SU-DHL-6 (cell line): ENCODE results near the gene GRID1.

Source experiments
- H2AFZ ChIP-seq: fragments of 200-600 bp; sonication (generic); 2 replicates; pipeline ENCODE4 v1.6.1; 2014; ENCODE audit warnings: low read depth, mild to moderate bottlenecking, moderate library complexity, mixed read lengths, antibody characterized with exemption, low read length; ENCODE audit not compliant: severe bottlenecking
- H3F3A ChIP-seq: fragments of 200-600 bp; shearing (Covaris generic); 2 replicates; pipeline ENCODE4 v1.6.0; 2016; ENCODE audit warnings: antibody characterized with exemption, mild to moderate bottlenecking; ENCODE audit not compliant: insufficient read depth
- H3K27ac ChIP-seq: fragments of 200-600 bp; sonication (generic); 2 replicates; pipeline ENCODE4 v1.5.1; 2016; ENCODE audit warnings: low read depth, mild to moderate bottlenecking, low read length, moderate library complexity, mixed read lengths
- H3K27me3 ChIP-seq: fragments of 200-600 bp; sonication (generic), shearing (Covaris generic); 2 replicates; pipeline ENCODE4 v1.6.0; 2014; ENCODE audit warnings: mild to moderate bottlenecking, low read length
- H3K36me3 ChIP-seq: fragments of 200-600 bp; sonication (generic); 2 replicates; pipeline ENCODE4 v1.6.1; 2014; ENCODE audit warnings: mild to moderate bottlenecking, low read length, mixed read lengths
- H3K4me2 ChIP-seq: fragments of 300-600, 200-600 bp; shearing (Covaris generic), sonication (generic); 2 replicates; pipeline ENCODE4 v1.6.0; 2014; ENCODE audit warnings: low read length, low read depth, mild to moderate bottlenecking; ENCODE audit not compliant: poor library complexity, severe bottlenecking
- H3K4me3 ChIP-seq: fragments of 200-600 bp; sonication (generic); 2 replicates; pipeline ENCODE4 v1.5.1; 2014; ENCODE audit warnings: antibody characterized with exemption, low read length, mild to moderate bottlenecking, mixed read lengths; ENCODE audit not compliant: insufficient read depth, poor library complexity, severe bottlenecking
- H3K79me2 ChIP-seq: fragments of 200-600 bp; sonication (generic); 2 replicates; pipeline ENCODE4 v1.6.1; 2014; ENCODE audit warnings: mild to moderate bottlenecking, low read length, moderate library complexity; ENCODE audit not compliant: insufficient read depth
- H3K9ac ChIP-seq: fragments of 200-600 bp; sonication (generic); 2 replicates; pipeline ENCODE4 v1.7.0; 2014; ENCODE audit warnings: mild to moderate bottlenecking, low read length
- H3K9me2 ChIP-seq: fragments of 200-600 bp; sonication (generic); replicated peaks from 2 replicates; pipeline ENCODE4 v1.6.1; 2014; ENCODE audit warnings: low read length; ENCODE audit not compliant: insufficient read depth
- H3K9me3 ChIP-seq: fragments of 200-600 bp; sonication (generic); 2 replicates; pipeline ENCODE4 v1.6.1; 2014; ENCODE audit warnings: low read length, mixed read lengths; ENCODE audit not compliant: insufficient read depth
- H4K20me1 ChIP-seq: fragments of 200-600 bp; sonication (generic); 2 replicates; pipeline ENCODE4 v1.6.1; 2014; ENCODE audit warnings: low read depth, mild to moderate bottlenecking, antibody characterized with exemption, low read length, moderate library complexity, mixed read lengths
- EZH2phosphoT487 ChIP-seq: fragments of 200-600 bp; sonication (generic), shearing (Covaris generic); conservative IDR thresholded peaks from 2 replicates; pipeline ENCODE4 v1.6.1; 2018; ENCODE audit warnings: mild to moderate bottlenecking, antibody characterized with exemption, low read length, moderate library complexity, mixed read lengths
- TF ChIP-seq, protein P1 (sequence below): fragments of 200-600 bp; sonication (generic); IDR thresholded peaks from one replicate; pipeline ENCODE4 v1.5.1; 2017; ENCODE audit warnings: antibody characterized with exemption, mild to moderate bottlenecking, low read length, moderate library complexity; ENCODE audit not compliant: insufficient read depth, poor library complexity, severe bottlenecking

The GRID1 gene

DNA sequence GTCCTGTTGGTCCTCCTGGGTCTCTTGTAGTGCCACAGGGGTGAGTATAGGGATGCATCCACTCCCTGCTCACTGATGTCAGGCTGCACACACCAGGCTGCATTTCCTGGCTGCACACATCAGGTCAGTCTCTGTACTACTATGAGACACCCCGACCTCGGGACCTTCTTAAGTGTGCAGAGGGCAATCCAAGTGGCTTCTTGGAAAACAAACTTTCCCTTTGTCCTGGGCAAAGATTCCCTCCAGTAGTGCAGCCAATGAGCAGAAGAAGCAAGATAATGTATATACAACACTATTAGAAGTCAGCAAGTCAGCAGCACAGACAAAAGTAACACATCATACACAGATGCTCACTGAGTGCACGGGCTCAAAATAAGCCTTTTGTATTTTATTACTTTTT lies 493.5 kb downstream of the GRID1 start:
- no peaks in the 10 kb centered on the region for H3K9me2 ChIP-seq
- no peak for TF ChIP-seq EZH2phosphoT487
- TF ChIP-seq, protein P1, sequence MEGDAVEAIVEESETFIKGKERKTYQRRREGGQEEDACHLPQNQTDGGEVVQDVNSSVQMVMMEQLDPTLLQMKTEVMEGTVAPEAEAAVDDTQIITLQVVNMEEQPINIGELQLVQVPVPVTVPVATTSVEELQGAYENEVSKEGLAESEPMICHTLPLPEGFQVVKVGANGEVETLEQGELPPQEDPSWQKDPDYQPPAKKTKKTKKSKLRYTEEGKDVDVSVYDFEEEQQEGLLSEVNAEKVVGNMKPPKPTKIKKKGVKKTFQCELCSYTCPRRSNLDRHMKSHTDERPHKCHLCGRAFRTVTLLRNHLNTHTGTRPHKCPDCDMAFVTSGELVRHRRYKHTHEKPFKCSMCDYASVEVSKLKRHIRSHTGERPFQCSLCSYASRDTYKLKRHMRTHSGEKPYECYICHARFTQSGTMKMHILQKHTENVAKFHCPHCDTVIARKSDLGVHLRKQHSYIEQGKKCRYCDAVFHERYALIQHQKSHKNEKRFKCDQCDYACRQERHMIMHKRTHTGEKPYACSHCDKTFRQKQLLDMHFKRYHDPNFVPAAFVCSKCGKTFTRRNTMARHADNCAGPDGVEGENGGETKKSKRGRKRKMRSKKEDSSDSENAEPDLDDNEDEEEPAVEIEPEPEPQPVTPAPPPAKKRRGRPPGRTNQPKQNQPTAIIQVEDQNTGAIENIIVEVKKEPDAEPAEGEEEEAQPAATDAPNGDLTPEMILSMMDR: no peak

GRCh38 chr10:85868627-85869499 lies 497.7 kb downstream of the GRID1 start:
- H3K9ac ChIP-seq: no peak overlapping the region
- H3K79me2 ChIP-seq: no peaks in the 10 kb centered on the region
- H3F3A ChIP-seq: no peaks in the 10 kb centered on the region
- no peak overlapping the region for H3K27ac ChIP-seq
- no peak overlapping the region for H2AFZ ChIP-seq
- TF ChIP-seq EZH2phosphoT487: no peak
- TF ChIP-seq, protein P1: no peak
- no peaks in the 10 kb centered on the region for H3K9me3 ChIP-seq
- no peaks in the 10 kb centered on the region for H3K36me3 ChIP-seq
- no peak overlapping the region for H3K4me3 ChIP-seq
- no peaks in the 10 kb centered on the region for H3K9me2 ChIP-seq
- H3K27me3 ChIP-seq: no peaks in the 10 kb centered on the region
- H3K4me2 ChIP-seq: no peak overlapping the region
- H4K20me1 ChIP-seq: no peaks in the 10 kb centered on the region

More for the DNA sequence above, 493.5 kb downstream of the GRID1 start:
- H3K4me3 ChIP-seq: no peak overlapping the region
- no peaks in the 10 kb centered on the region for H3K79me2 ChIP-seq
- no peak overlapping the region for H2AFZ ChIP-seq
- H3K4me2 ChIP-seq: no peak overlapping the region
- H3K9ac ChIP-seq: no peak overlapping the region
- H4K20me1 ChIP-seq: no peaks in the 10 kb centered on the region
- no peak overlapping the region for H3K27ac ChIP-seq
- H3K36me3 ChIP-seq: no peaks in the 10 kb centered on the region
- H3F3A ChIP-seq: no peaks in the 10 kb centered on the region
- no peaks in the 10 kb centered on the region for H3K27me3 ChIP-seq
- no peaks in the 10 kb centered on the region for H3K9me3 ChIP-seq

DNA sequence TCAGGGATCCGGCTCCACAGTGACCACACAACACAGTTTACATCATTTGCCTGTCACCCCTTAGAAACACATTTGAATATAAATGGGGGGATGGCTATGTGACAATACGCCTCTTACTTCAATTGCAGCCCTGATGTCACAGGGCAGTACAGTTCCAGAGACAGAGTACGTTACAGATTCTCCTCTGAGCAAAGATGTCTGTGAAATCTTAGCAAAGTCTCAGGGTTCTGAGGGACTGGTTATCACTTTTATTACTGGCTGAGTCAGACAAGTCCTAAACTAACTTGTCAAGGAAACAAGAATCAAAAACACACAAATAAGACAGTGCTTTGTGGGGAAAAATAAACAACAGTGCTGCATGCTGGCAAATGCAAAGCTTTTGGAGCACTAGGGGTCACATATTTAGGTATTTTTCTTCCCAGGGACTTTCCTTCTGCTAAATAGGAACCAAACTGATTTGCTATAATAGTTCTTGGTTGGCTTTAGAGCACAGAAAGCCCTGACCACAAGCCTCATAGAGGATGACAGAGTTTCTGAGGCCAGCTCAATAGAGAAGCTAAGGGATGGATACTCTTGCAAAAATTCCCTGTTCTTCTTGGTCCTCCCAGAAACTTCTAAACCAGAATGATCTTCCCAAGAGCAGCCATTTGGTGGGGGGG lies 501.6 kb downstream of the GRID1 start:
- TF ChIP-seq, protein P1: no peak
- no peak for TF ChIP-seq EZH2phosphoT487
- H3F3A ChIP-seq: no peaks in the 10 kb centered on the region
- H3K9me3 ChIP-seq: no peaks in the 10 kb centered on the region
- H3K36me3 ChIP-seq: no peaks in the 10 kb centered on the region
- no peaks in the 10 kb centered on the region for H3K79me2 ChIP-seq
- H3K27ac ChIP-seq: no peak overlapping the region
- no peaks in the 10 kb centered on the region for H4K20me1 ChIP-seq
- H3K4me3 ChIP-seq: no peak overlapping the region
- H3K9me2 ChIP-seq: no peaks in the 10 kb centered on the region
- H2AFZ ChIP-seq: no peak overlapping the region
- H3K27me3 ChIP-seq: no peaks in the 10 kb centered on the region
- H3K4me2 ChIP-seq: no peak overlapping the region
- H3K9ac ChIP-seq: no peak overlapping the region
